SK-N-DZ (cell line): ENCODE data around the gene OBSCN.

Experiments
- DNase-seq: peaks from one replicate; pipeline ENCODE4 v3.0.0-alpha.2; 2015; ENCODE audit warnings: low spot score

OBSCN gene

DNA sequence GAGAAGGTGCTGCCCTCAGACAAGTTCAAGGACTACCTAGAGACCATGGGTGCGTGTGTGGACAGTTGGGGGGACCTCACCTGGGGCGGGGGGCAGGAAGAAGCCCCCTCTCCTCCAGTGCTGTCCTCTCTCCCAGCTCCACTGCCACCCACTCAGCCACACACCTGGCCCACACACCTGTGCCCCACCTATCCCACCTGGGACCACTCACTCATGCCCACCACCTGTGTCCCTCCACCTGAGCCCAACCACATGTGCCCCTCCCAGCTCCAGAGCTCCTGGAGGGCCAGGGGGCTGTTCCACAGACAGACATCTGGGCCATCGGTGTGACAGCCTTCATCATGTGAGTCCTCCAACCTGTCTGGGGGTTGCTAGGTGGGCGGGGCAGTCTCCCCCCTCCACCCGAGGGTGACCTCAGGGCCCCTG is 169.8 kb downstream of the OBSCN start:
- no peak for DNase-seq

DNA sequence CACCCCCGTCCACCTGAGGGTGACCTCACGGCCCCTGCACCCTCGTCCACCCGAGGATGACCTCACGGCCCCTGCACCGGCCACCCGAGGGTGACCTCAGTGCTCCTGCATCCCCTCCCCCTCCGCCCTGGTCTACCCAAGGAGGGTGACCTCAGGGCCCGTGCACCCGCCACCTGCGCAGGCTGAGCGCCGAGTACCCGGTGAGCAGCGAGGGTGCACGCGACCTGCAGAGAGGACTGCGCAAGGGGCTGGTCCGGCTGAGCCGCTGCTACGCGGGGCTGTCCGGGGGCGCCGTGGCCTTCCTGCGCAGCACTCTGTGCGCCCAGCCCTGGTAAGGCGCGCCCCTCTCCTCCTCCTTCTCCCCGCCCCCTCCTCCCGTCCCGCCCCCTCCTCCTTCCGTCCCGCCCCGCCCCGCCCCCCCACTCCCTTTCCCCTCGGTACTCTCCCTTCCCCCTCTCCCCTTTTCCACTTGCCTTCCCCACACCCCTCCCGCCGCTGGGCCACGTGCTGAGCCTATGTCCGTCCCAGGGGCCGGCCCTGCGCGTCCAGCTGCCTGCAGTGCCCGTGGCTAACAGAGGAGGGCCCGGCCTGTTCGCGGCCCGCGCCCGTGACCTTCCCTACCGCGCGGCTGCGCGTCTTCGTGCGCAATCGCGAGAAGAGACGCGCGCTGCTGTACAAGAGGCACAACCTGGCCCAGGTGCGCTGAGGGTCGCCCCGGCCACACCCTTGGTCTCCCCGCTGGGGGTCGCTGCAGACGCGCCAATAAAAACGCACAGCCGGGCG is 170.4 kb downstream of the OBSCN start:
- DNase-seq: peak; percentile 85

DNA sequence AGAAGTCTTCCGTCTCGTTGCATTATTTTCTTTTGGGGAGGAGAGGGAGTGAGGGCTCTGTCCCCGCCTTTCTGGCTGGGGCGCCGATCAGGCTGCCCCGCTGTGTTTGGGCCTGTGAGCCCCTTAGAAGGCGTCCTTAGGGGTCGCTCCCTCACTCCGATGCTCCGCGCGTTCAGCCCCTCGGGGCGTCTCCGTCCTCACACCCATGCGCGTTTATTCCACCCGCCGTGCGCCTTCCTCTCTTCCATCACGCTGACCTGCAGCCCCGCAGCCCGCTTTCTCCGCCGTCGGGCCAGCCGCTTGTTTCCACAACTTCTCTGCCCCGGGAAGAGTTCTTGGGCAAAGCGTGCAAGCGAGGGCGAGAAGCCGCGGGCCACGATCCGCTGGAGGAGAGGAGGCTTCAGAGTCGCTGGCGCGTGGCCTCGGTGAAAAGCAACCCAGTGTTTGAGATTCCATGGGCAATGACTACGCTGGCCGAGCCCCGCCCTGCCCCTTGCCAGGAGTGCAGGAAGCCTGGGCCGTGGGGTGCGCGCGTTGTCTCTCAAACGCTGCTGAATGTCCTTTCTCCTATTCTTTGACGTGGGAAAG is 171.1 kb downstream of the OBSCN start:
- no peak for DNase-seq

DNA sequence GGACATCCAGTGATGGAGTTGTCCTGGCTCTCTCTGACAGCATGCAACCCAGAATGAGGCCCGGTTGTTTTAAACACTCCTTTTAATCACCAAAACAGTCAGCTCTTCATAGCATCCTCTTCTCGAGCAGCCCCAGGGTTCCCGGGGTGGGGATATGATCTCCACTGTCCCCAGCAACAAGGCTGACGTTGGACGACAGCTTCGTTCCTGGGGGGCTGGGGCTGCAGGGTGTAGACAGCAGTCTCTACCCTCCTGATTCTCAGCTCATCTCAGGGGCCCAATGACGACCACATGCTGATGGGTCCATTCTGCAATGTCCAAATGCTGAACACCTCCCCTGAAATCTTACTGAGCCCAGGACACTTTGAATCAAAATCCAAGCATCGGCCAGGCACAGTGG is 171.8 kb downstream of the OBSCN start:
- DNase-seq: no peak

DNA sequence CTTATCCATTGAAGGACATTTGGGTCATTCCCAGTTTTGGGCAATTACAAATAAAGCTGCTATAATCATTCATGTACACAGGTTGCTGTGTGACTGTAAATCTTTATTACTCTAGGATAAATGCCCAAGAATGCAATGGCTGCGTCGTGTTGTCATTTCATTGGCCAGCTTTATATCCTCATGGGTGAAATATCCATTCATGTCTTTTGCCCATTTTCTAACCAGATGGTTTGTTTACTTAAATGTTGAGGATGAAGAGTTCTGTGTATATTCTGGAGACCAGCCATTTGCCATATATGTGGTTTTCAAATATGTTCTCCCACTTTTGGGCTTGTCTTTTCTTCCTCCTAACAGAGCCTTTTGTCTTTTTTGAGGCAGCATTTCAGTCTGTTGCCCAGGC is 173.5 kb downstream of the OBSCN start:
- no peak for DNase-seq

DNA sequence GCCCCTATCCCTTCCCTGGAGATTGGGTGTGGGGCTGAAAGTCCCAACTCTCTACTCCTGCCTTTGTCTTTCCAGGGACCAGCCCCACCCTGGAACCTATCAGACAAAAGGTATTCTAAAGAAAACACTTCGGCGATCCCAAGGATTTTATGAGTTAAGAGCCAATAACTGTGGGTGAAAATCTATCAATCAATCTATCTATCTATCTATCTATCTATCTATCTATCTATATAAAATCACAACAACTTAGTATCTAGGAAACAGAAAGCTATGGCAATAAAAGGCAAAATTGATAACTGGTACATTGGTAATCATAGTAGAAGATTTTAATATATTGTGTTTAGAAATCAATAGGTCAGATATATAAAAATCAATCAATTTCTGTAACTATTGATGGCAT is 175.9 kb downstream of the OBSCN start:
- DNase-seq: no peak

DNA sequence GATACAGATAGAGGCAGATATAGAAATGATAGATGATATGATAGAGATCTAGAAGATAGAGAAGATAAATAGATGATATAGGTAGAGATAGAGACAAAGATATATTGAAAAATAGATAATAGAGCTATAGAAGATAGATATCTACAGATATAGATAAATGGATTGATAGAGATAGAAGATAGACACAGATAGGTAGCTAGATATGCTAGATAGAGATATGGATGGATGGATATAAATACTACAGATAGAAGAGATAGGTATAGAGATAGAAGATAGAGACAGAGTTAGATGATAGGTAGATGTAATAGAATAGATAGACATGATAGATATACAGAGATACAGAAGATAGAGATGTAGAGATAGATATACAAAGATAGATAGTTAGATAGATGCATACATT is 177.4 kb downstream of the OBSCN start:
- DNase-seq: no peak

DNA sequence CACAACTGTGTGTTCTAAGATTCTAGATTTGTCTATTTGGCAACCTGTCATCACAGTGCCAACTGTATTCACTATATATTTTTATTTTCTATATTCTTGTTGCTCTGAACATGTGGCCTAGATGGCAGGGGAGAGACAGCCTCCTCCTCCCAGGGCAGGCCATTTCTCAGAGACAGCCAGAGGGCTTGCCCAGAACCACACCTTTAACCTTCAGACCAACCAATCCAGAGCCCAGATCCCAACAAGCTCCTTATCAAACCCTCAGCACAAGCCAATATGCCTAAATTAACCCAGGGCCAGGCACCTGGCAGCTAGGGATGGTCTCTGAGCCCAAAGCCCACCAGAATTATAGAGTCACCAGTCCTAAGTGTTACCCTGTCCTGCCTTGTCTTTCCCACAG is 179.5 kb downstream of the OBSCN start:
- no peak for DNase-seq

DNA sequence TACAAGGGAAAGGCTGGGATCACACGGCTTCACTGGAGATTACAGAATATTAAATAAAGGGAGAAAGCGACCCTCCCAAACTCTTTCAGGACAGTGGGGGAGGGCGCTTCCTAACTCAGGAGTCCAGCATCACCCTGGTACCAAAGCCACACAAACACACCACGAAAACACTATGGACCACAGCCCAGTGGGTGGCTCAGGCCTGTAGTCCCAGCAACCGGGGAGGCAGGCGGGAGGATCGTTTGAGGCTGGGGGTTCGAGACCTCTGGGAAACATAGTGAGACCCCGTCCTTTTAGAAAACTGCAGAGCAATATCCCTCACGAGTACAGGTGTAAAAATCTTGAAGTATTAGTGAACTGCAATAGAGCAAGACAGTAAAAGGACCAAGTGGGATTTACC is 182.8 kb downstream of the OBSCN start:
- no peak for DNase-seq

DNA sequence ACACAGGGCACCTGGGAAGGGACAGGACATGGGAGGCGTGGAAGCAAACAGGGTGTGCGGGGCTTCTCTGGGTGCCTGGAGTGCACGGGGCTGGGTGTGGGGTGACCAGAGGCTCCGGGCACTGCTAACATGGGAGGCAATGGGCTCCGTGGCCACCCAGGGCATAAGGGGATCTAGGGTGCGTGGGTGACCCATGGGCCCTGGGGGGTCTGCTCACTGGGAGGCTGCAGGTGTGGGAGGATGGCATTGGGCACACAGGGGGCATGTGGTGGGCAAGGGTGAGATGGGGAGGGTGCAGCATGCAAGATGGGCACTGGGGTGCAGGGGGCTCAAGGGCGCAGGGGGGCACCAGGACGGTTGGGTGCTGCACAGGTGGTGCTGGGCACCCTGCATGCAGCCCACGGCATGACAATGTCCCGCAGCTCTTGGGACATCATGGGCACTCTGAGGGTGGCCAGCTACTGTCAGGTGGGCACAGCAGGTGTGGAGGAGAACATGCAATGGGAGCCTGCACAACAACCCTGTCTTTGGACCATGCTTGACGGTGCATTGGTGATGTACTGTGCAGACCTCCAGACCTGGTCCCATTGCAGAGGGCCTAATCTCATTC is 183.7 kb downstream of the OBSCN start:
- no peak for DNase-seq

DNA sequence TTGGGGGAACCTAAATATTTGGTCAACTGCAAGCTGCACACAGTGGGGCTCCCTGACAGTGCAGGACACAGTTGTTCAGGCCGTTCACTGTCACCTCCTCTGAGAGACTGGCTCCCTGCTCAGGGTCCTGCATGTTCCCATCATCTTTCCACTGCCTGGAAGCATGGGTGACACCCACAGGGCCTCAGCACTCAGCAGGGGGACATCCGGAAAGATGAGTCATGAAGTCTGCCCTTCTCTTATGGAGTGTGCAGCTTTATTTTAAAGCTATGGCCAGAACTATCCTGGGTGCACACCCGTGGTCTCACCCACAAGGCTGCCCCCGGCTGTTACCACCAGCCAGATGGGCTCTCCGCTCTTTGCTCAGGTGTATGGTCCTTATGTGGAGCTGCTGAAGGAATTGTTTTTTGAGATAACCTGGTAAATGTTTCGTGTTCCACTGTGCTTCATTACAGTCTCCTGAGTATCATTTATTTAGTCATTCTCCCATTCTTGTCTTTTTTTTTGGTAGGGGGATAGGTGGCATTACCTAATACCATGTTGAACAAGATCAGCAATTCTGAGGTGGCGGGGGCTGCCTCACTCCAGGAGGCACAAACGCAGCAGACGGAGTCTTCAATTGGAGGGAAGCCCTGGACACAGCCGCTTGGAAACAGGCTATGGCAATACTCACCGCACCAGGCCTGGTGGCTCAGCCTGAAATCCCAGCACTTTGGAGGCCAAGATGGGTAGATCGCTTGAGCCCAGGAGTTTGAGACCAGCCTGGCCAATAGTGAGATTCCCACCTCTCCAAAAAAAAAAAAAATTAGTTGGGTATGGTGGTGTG is 184.5 kb downstream of the OBSCN start:
- no peak for DNase-seq

DNA sequence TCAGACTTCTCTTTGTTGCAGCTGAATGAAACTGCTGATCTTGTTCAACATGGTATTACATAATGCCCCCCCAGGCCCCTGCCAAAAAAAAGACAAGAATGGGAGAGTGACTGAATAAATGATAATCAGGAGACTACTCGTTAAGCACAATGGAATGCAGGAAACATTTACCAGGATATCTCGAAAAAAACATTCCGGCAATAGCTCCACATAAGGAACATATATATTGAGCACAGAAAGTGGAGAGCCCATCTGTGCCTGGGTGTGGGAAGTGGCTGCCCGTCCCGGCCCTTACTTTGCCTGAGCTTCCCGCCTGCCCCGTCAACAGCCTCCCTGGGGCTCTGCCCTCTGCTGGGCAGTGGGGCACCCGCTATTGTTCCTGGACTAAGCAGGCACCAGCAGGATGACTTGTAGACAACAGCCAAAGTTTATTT is 185.4 kb downstream of the OBSCN start:
- no peak for DNase-seq

DNA sequence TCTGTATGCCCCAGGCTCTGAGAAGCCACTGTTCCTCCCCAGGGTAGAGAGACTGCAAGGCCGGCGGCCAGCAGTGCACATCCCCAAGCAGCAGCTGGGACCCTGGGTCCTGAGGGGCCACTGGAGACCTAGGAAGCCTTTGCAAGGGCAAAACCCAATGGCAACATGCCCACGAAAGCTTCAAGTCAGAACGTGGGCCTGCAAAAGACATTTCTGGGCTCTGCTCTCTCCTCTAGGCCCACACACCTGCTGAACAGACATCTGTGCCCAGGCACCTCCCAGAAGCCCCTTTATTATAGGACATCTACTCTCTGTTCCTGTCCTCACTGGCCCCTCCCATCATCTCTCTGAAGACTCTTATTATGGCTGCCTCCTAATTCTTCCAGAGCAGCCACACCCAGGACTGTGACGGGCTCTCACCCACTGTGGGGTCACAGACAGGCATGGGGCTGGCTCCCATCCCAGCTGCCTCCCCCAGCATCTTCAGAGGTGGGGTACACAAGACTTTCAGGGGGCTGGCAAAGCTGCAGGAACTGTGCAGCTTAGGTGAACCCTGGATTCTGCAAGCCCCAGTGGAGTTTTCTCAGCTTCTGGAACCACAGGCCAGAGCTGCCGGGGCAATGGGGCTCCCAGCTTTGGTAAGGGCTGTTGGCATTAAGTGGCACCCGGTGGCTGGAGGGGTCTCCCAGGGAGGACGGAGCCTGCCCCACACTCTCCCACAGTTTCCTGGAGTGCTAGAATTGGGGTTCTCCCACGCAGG is 186.1 kb downstream of the OBSCN start:
- no peak for DNase-seq

DNA sequence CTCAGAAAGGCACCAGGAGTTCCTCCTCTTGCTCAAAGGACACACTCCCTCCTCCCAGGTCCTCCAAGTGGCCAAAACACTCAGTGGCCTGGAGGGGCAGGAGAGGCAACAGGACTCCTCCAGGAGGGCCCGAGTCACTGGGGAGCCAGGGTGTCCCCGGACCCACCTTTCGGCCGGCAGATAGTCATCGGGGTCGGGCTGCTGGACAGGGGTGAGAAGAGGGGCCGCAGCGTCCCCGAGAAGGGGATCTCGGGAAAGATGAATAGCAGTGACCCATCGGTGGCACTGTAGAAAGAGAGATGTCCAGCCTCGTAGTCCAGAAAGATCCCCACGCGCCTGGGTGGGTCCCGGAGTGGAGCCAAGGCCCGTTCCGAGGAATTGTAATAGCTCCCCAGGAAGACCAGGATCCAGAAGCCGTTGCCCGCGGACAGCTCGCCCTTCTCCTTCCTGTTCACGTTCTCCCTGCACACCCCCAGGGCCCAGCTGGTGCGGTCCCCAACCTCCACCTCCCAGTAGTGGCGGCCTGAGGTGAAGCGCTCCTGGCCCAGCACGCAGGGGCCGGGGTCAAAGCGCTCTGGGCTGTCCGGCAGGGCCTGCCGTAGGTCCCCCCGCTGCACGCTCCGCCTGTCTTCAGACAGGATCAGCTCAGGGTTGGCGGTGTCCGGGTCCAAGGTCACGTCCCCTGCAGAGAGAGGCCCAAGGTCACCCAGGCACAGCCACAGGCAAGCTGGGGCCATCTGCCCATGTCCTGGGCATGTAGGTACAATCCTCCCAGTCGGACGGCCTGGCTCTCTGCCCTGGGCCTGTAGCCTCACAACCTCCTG is 186.9 kb downstream of the OBSCN start:
- no peak for DNase-seq

DNA sequence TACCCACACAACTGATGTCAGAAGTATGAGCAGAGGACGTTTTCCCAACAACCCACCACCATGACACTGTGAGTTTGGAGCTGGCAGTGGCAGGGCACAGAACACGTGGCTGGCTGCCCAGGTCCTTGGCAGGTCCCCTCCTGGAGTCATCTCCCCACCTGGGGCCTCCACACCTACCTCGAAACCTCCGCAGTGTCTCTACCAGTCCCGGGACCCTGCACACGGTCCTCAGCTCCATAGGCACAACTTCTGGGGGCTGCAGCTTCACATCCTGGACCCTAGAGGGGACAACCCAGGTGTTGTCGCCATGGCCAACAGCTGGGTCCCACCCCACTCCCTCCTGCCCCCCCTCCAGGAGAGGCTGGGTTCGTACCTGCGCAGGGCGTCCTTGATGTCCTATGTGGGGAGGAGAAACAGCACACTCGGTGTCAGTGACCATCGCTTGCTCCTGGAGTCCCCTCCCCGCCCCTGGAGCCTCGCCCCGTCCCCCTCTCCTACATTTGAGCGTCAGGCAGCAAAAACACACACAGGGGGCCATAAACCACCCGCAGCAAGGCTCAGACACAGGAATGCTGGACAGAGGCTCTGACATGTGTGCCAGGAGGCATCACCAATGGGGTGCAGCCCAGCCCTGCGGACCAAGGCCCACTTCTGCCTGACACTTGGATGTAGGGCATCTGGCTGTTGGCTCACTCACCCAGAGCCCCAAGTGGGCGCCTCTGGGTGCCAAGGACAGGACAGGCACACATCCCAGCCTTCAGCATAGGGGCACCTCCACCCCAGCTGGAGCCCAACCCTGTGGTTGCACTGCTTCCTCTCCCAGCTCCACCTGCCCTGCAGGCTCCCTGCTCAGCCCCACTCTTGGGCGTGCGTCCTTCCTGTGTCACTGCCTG is 189.2 kb downstream of the OBSCN start:
- DNase-seq: no peak

DNA sequence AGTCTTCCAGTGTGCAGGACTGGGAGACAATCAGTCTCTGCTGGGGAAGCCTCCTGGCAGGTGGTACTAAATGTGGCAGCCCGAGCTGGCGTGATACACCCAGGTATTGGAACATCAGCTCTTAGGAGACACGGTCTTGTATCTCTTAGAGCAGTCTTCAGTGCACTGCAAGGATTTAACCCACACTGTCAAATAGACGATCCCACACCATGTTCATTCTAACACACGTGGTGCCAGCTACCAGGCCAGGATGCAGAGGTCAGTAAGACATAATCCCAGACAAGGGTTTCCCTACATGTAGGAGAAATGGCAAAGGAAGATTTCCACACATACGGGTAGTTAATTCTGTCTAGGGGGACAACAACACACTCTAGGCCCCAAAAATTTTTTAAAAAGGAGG is 190.1 kb downstream of the OBSCN start:
- no peak for DNase-seq

DNA sequence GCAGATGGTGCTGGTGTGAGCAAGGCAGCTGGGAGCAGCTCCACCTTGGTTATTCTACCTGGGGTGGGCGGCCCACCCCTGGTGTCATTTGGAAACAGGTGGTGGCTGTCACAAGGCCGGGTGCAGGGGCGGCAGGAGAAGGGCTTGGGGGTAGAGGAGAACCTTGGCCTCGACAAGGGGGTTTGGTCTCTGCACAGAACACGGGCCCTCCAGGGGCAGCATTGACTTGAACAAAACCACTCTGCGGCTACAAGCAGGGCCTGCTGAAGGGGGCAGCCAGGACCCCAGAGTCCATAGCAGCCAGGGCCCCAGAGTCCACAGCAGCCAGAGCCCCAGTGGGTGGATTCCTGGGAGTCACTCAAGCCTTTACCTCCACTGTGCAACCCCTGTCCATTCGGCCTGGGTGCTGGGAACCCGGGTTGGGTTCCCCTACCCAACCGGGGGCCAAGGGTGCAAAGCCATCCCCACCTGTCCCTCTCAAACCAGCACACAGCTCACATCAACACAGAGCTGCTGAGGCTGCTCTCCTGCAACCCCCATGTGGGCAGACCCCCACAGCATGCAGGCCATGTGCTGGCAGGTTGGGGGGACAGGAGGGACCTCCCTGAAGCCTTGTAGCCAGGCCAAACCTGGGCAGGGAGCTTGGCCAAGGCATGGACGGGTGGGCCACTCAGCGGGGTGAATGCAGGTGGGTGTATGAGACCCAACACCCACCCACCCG is 191.1 kb downstream of the OBSCN start:
- no peak for DNase-seq

DNA sequence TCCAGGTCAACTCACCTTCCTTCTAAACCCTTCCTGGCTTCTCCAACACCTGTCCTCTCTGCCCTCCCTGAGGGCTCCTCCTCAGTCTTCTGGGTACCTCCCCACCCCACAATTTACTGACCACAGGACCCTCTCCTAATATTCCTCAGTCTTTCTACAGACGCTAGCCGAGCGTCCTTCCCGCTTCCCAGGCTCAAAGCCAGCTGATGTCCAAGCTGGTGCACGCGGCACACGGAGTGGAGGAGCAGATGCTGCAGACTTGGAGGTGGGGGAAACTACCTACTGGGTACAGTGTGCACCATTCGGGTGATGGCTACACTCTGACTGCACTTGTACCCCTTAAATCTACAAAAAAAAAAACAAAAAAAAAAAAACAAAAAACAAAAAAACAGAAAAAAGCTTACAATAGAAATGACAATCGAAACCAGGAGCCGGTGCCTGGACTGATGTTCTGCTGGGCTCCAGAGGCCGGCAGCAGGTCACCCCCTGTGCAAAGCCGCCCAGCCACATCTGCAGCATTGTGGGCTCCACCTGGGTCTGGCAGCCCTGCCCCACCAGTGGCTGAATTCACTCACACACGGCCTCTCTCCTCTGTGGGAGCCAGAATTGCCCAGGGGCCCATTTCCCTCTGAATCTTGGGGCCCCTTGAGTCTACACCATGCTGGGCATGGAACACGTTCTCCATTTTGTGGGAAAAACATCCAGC is 191.8 kb downstream of the OBSCN start:
- no peak for DNase-seq
